DMS114 treated with DMSO at 0.1 percent for 48 hours (cell line): ENCODE results near the gene CYP3A5.
"Not testable (repeated sequence)": the region's sequence is repeated elsewhere in the genome, so short reads cannot be mapped to it uniquely, and the experiment has no call there.

ENCODE experiments used
- DNase-seq: peaks from one replicate; lab custom pipeline; 2025; ENCODE audit not compliant: unreplicated experiment; lab: John Stamatoyannopoulos, UW

The CYP3A5 gene

DNA sequence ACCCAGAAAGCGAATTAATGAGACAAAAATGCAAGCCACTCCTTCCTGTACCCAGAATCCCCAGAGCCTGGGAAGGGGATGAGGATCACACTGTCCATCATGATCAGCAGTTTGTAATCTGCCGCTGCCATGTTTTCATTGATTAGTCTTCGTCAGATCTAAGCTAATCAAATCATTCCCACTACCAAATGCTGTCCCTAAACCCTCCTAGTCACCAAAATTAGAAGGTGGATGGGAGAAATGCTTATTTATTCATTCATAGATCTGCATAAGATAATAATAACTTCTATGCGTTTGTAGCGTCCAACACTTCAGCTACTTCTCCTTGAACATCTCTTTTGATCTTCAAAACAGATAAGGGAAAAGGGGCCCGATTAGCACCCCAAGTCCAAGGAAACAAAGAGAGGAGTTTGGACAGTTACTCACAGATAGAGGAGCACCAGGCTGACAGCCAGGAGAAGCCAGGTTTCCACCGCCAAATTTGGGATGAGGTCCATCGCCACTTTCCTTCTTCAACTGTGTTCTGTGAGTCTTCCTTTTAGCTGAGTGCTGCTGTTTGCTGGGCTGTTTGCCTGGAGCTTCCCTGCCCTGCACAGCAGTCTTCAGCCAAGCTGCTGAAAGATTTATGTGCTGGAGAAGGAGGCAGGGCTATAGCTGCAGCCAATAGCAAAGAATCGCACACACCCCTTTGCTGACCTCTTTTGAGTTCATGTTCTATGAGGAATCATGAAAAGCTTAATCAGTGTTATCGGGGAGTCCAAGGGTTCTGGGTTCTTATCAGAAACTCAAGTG, at the start of gene CYP3A5:
CYP3A5 (minus strand) TSS at position 597 of the 792 bp plus-strand sequence; CDS start at position 497, 100 bp downstream.
- no peak for DNase-seq

GRCh38 chr7:99728615-99729014, 48.8 kb upstream of the CYP3A5 start:
- DNase-seq = no peak

DNA sequence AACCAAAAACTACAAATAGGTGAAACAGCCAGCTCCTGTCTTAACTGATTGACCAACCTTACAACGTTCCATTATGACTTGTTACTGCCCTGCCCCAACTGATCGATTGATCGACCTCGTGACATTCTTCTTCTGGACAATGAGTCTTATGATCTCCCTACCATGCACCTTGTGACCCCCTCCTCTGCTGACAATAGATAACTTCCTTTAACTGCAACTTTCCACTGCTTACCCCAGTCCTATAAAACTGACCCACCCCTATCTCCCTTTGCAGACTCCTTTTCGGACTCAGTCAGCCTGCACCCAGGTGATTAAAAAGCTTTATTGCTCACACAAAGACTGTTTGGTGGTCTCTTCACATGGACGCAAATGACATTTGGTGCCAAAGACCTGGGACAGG, 43.4 kb upstream of the CYP3A5 start:
- not testable (repeated sequence) for DNase-seq

DNA sequence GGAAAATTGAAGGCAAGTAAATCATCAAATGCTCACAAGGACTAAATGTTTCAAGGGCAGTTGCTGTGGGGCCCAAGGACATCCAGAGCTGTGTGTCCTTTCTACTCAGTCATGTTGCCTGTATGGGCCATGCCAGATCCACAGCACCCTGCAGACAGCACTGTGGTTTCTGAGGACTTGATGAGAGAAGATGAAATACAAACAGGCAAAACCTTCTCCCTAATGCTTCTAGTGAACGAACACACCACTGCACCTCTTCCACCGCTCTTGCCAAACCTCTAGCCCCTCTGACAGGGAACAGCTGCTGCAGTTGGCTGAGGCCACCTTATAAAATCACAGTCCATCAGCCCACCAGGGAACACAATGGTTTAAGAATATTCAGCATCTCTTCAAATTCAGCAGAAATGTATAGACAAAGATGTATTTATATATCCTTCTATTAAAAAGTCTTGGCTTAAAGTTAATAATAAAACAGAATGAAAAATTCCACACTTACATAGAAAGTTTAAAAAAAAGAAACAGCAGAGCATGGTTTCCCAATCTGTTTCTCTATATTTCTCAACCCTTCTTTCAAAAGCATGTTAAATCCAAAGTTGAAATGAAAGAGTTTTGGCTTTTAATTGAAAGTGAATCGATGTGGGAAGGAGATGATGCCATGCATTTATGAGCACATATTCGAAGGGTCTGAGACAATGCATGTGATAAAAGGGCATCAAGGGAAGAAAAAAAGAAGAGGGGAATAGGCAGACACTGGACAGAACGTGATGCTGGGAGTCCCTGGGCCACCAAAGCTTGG, 41.2 kb upstream of the CYP3A5 start:
- DNase-seq = no peak

DNA sequence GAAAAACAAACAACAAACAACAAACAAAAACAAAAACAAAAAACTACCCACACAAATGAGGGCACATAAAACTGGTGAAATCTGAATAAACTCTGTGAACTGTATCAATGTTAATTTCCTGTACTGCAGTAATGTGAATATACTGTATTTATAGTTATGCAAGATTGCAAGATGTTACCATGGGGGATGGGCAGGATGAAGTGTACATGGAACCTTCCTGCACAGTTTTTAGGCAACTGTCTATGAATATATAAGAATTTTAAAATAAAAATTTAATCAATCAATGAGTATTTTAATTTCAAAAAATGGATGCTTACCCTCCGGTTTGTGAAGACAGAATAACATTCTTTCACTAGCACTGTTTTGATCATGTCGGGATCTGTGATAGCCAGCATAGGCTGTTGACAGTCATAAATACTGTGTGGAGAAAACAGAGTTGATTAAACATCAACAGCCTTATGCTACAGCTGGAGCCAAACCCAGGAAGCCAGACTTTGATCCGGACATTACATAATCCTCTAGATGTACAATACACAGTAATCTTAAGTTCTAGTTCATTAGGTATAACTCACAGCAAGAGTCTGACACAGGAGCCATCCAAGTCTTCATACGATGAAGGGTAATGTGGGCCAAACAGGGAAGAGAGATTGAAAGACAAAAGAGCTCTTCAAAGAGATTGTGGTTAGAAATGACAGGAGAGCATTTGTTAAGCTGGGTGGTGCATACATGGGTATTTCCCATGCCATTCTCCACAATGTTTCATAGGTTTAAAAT, 40.4 kb upstream of the CYP3A5 start:
- no peak for DNase-seq

DNA sequence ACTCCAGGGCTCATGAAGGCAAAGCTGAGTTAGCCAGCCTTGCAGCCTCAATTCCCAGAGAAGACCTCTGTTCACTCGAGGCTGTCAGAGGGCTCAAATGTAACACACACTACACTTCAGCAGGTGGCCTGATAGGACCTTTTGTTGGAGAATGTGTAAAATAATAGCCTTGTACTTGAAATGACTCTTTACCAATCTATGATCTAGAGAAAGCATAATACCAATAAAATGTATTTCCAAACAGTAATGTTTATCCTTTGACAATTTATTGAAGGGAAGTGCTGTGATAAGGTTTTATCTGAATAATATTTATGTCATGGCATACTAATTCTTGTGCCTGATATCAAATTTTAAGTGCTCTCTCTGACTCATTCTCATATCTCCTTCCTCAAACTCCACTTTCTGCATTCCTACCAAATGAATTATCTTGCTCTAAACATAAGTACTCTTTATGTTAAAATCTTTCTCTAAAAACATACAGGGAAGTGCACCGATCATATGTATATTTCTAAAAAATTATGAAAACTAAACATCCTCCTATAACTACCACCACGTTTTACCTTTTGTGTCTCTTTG, 34.3 kb upstream of the CYP3A5 start:
- DNase-seq = no peak

DNA sequence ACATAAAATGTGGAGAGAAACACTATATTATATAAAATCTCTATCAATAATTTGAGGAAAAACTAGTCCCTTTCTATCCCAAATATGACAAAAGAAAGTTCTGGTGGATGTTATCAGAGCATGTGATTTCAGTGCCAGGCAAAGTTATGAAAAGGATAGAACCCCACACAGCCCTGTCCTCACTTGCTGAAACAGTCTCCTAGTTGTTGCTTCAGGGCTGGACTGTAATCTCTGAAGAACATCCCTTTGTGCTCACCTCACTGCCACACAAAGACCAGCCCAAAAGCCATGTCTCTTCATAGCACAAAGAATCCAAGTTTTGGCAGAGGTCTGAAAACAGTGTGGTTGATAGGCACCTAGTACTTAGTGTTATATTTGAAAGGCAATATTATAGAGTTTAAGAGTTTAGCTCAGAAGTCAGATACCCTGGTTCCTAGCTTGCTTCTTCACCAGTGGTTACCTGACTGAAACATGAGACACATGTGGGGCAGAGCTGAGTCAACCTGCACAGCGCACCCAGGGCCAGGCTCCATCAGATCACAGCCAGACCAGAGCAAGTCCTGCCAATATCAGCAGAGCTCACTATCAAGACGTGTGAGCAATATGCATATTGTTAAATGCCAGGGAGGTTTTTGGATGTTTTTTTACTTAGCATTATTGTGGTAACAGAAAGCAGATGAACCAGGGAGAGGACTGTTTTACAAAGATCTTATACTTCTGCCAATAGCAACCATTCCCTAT, 30.2 kb upstream of the CYP3A5 start:
- no peak for DNase-seq

DNA sequence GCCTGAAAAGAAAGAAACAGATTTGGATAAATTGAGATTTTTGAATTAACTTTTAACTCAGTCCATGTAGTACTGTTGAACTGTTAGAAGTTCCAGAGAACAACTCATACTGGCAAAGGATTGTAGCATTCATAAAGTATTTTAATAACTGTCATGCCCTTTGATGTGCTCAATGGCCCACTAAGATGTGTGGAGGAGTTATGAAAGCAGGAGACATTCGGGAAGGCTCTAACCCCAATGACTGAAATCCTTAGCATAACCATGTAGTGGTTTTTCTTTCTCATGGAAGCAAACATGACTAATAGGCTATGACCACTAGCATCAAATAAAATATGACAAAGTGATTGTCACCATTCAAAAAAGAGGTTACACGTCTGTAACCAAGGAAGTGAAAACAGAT, 29.5 kb upstream of the CYP3A5 start:
- DNase-seq = no peak

- peak; percentile 1 for DNase-seq
Measured at GRCh38 chr7:99707096-99707495, 27.3 kb upstream of the CYP3A5 start.

DNA sequence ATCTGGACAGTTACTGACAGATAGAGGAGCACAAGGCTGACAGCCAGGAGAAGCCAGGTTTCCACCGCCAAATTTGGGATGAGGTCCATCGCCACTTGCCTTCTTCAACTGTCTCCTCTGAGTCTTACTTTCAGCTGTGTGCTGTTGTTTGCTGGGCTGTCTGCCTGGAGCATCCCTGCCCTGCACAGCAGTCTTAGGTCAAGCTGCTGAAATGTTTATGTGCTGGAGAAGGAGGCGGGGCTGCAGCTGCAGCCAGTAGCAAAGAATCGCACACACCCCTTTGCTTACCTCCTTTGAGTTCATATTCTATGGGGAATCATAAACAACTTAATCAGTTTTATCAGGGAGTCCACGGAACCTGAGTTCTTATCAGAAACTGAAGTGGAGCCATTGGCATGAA, 20.1 kb upstream of the CYP3A5 start:
- DNase-seq = no peak

- not testable (repeated sequence) for DNase-seq
Measured at GRCh38 chr7:99698867-99699730, 19.3 kb upstream of the CYP3A5 start.

- no peak for DNase-seq
Measured at GRCh38 chr7:99694912-99695304, 15.1 kb upstream of the CYP3A5 start.

DNA sequence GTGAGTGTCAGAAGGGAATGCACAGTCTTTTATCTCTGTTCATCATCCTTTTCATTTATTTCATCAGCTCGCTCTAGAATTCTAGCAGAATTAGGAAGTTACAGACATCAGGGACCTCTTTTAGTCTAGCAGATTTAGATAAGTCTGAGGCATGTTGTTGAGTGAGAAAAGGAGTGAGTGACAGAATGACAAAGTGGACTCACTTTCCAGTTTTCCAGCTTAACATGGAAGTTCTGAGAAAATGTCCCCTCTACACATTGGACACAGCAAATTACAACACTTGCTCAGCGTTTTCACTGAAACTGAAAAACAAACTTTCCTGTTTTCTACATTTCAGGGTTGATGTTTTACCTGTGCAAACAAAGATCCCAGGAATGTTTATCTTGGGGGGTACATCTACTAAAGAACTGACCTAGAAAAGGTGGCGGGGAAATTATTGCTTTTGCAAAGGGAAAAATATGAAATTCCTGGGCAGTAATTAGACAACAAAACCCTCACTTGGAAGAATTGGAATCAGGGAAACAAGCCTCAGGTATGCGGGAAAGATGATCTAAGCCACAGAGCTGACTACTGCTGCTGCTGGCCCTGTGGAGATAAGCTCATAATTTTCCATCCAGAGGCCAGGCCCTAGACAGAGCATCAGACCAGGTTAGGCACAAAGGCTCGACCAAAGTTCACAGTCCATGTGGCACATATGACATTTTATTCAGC, 14.6 kb upstream of the CYP3A5 start:
- DNase-seq = no peak

GRCh38 chr7:99693427-99694200, 13.8 kb upstream of the CYP3A5 start:
- no peak for DNase-seq

- no peak for DNase-seq
Measured at GRCh38 chr7:99693100-99693426, 13.3 kb upstream of the CYP3A5 start.

- not testable (repeated sequence) for DNase-seq
Measured at GRCh38 chr7:99692563-99692962, 12.8 kb upstream of the CYP3A5 start.

DNA sequence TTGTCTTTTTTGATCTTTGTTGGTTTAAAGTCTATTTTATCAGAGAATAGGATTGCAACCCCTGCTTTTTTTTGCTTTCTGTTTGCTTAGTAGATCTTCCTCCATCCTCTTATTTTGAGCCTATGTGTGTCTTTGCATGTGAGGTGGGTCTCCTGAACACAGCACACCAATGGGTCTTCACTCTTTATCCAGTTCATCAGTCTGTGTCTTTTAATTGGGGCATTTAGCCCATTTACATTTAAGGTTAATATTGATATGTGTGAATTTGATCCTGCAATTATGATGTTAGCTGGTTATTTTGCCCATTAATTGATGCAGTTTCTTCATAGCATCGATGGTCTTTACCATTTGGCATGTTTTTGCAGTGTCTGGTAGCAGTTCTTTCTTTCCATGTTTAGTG, 11.9 kb upstream of the CYP3A5 start:
- DNase-seq = not testable (repeated sequence)

GRCh38 chr7:99690918-99691317, 11.1 kb upstream of the CYP3A5 start:
- not testable (repeated sequence) for DNase-seq
